SK-N-SH (cell line): ENCODE data around the gene ALDH3A2. TPM values are rescaled to one million over a fixed set of nuclear protein-coding genes. Genes with fewer than 3 reads are reported as not detected.

Source experiments
- CTCF ChIA-PET: fragments of 300-600, 350-600 bp; formaldehyde crosslinking; extraction: SDS; loops from one replicate; lab custom pipeline; 2021; lab: Yijun Ruan, JAX
- POLR2A ChIA-PET: fragments of 350-600 bp; sonication (Branson Sonifier 250); formaldehyde crosslinking; extraction: SDS; loops from one replicate; lab custom pipeline; 2020; ENCODE audit warnings: antibody characterized with exemption, inconsistent platforms; lab: Yijun Ruan, JAX
- DNase-seq: peaks from one replicate; pipeline ENCODE4 v3.0.0; 2012
- H2AFZ ChIP-seq: fragments of 200-600 bp; sonication (generic); 2 replicates; pipeline ENCODE4 v1.8.1; 2016; ENCODE audit warnings: antibody characterized with exemption, mild to moderate bottlenecking, low read depth
- H3F3A ChIP-seq: fragments of 200-600 bp; sonication (generic); replicated peaks from 2 replicates; pipeline ENCODE3; 2016; ENCODE audit warnings: antibody characterized with exemption, mild to moderate bottlenecking; ENCODE audit not compliant: insufficient read depth
- H3K27ac ChIP-seq, 2 experiments: fragments of 200-500 bp in 1 of 2; fragments of 200-600 bp in 1 of 2; sonication (Bioruptor generic) in 1 of 2; sonication (generic), shearing (Covaris generic) in 1 of 2; 2 replicates each; pipeline versions ENCODE4 v1.5.1 to v1.6.1; 2014 to 2016; ENCODE audit warnings: low read depth in 2 of 2, inconsistent platforms in 1 of 2, low read length in 1 of 2, mild to moderate bottlenecking in 1 of 2, mixed read lengths in 1 of 2
- H3K27me3 ChIP-seq: fragments of 200-600 bp; sonication (generic), shearing (Covaris generic); 2 replicates; pipeline ENCODE4 v1.6.1; 2016; ENCODE audit warnings: mixed run types; ENCODE audit not compliant: insufficient read depth
- H3K36me3 ChIP-seq, 2 experiments: fragments of 200-500 bp in 1 of 2; fragments of 200-600 bp in 1 of 2; sonication (Bioruptor generic) in 1 of 2; sonication (generic) in 1 of 2; replicated peaks in 1 of 2; 2 replicates each; pipeline versions ENCODE3 to v1.5.1; 2014 to 2016; ENCODE audit warnings: low read length in 1 of 2, mild to moderate bottlenecking in 1 of 2; ENCODE audit not compliant: insufficient read depth in 2 of 2, control insufficient read depth in 1 of 2
- H3K4me1 ChIP-seq, 2 experiments: fragments of 200-500 bp in 1 of 2; fragments of 200-600 bp in 1 of 2; sonication (Bioruptor generic) in 1 of 2; sonication (generic), shearing (Covaris generic) in 1 of 2; 2 replicates each; pipeline versions ENCODE4 v1.5.1 to v1.6.1; 2014 to 2016; ENCODE audit warnings: low read depth in 1 of 2, low read length in 1 of 2, mixed run types in 1 of 2; ENCODE audit not compliant: insufficient read depth in 2 of 2, control insufficient read depth in 1 of 2
- H3K4me2 ChIP-seq: fragments of 200-600 bp; sonication (generic), shearing (Covaris generic); 2 replicates; pipeline ENCODE4 v1.6.1; 2017; ENCODE audit warnings: mixed run types
- H3K4me3 ChIP-seq, 2 experiments: fragments of 200-500 bp in 1 of 2; fragments of 200-600 bp in 1 of 2; sonication (Bioruptor generic) in 1 of 2; sonication (generic), shearing (Covaris generic) in 1 of 2; 2 replicates each; pipeline versions ENCODE4 v1.5.1 to v1.8.1; 2014 to 2016; ENCODE audit warnings: low read depth in 2 of 2, inconsistent platforms in 1 of 2, low read length in 1 of 2, mild to moderate bottlenecking in 1 of 2, mixed read lengths in 1 of 2, moderate library complexity in 1 of 2
- H3K79me2 ChIP-seq: fragments of 200-600 bp; sonication (generic); 2 replicates; pipeline ENCODE4 v1.8.1; 2017; ENCODE audit warnings: mild to moderate bottlenecking; ENCODE audit not compliant: insufficient read depth
- H3K9ac ChIP-seq: fragments of 200-600 bp; sonication (generic); 2 replicates; pipeline ENCODE4 v1.6.1; 2017; ENCODE audit warnings: mixed run types
- H3K9me2 ChIP-seq: fragments of 200-600 bp; sonication (generic); 2 replicates; pipeline ENCODE4 v1.6.1; 2017; ENCODE audit warnings: mixed run types
- H3K9me3 ChIP-seq: fragments of 200-600 bp; sonication (generic); 2 replicates; pipeline ENCODE4 v1.6.1; 2017; ENCODE audit warnings: mixed run types, mild to moderate bottlenecking, moderate library complexity
- H4K20me1 ChIP-seq: fragments of 200-600 bp; sonication (generic); 2 replicates; pipeline ENCODE4 v1.6.1; 2017; ENCODE audit warnings: mild to moderate bottlenecking, mixed run types; ENCODE audit not compliant: insufficient read depth
- EP300 ChIP-seq, 2 experiments: IDR thresholded peaks; 2 replicates each; pipeline versions ENCODE4 v1.4.0 to v1.6.1; 2012; ENCODE audit warnings: borderline replicate concordance in 1 of 2, low read depth in 1 of 2, low read length in 1 of 2
- FOSL2 ChIP-seq: IDR thresholded peaks from 2 replicates; pipeline ENCODE4 v1.4.0; 2012; ENCODE audit warnings: low read depth, mild to moderate bottlenecking, moderate library complexity, borderline replicate concordance
- GABPA ChIP-seq: IDR thresholded peaks from 2 replicates; pipeline ENCODE4 v1.4.0; 2012; ENCODE audit warnings: low read depth, mild to moderate bottlenecking
- NRF1 ChIP-seq: IDR thresholded peaks from 2 replicates; pipeline ENCODE4 v1.6.1; 2012; ENCODE audit warnings: low read depth, mild to moderate bottlenecking, low read length
- RCOR1 ChIP-seq: fragments of 150-350 bp; IDR thresholded peaks from 2 replicates; pipeline ENCODE4 v1.6.1; 2017; ENCODE audit warnings: antibody characterized with exemption, low read length
- TEAD4 ChIP-seq: IDR thresholded peaks from 2 replicates; pipeline ENCODE4 v1.4.0; 2012; ENCODE audit warnings: mild to moderate bottlenecking, borderline replicate concordance; ENCODE audit not compliant: insufficient read depth
- WGBS: methylation state at CpG from one replicate; pipeline ENCODE4 v1.1.6; 2017; ENCODE audit warnings: low lambda C conversion rate; 5-methylcytosine and 5-hydroxymethylcytosine counted together
- polyA plus RNA-seq, 3 experiments: library from polyadenylated mRNA; depleted of rRNA; stranded (reverse); fragments of >200 nt; gene quantifications; 2 replicates each; pipeline ENCODE4 v1.2.3, GENCODE V29; 2012
- TF ChIP-seq, protein P1 (sequence below): IDR thresholded peaks from 2 replicates; pipeline ENCODE4 v1.4.0; 2012; ENCODE audit warnings: low read depth
- TF ChIP-seq, protein P2 (sequence below): fragments of 150-350 bp; IDR thresholded peaks from 2 replicates; pipeline ENCODE4 v1.6.1; 2017; ENCODE audit warnings: antibody characterized with exemption, low read length, low read depth, borderline replicate concordance
- TF ChIP-seq, protein P3 (sequence below): fragments of 150-350 bp; IDR thresholded peaks from 2 replicates; pipeline ENCODE4 v1.6.1; 2016; ENCODE audit warnings: mild to moderate bottlenecking, low read depth, low read length

Gene ALDH3A2
- polyA plus RNA-seq, 1 of the 3 experiments (the other 2 are of a cell fraction) = 16.6 TPM

DNA sequence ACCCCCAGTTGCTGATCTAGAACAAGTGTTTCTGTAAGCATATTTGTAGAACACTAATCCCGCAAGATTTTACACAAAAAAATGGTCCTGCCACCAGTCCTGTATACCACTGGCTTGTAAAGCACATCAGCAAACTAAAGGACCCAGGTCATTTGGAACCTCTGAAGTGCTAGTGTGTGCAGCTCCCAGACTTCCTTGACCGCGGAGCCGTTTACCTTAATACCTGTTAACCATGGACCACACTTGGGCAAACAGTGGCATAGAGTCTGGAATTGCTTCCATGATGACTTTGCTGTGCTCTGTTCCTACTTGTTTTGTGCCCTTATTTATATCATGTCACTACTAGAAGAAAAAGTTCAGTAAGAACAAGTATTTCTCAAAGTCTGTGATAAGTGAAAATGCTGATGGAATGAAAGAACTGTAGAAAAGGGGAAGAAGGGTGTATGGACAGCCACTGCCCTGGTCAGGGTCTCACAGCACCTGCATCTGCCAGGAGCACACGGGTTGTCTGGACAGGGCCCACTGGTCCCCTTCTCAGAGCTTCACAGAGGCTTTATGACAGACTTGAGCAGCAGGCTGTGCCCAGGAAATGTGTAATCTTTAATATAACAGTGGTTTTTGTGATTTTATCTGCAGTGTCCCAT is 29.3 kb downstream of the ALDH3A2 start:
- no peak overlapping the region for H3K4me2 ChIP-seq

DNA sequence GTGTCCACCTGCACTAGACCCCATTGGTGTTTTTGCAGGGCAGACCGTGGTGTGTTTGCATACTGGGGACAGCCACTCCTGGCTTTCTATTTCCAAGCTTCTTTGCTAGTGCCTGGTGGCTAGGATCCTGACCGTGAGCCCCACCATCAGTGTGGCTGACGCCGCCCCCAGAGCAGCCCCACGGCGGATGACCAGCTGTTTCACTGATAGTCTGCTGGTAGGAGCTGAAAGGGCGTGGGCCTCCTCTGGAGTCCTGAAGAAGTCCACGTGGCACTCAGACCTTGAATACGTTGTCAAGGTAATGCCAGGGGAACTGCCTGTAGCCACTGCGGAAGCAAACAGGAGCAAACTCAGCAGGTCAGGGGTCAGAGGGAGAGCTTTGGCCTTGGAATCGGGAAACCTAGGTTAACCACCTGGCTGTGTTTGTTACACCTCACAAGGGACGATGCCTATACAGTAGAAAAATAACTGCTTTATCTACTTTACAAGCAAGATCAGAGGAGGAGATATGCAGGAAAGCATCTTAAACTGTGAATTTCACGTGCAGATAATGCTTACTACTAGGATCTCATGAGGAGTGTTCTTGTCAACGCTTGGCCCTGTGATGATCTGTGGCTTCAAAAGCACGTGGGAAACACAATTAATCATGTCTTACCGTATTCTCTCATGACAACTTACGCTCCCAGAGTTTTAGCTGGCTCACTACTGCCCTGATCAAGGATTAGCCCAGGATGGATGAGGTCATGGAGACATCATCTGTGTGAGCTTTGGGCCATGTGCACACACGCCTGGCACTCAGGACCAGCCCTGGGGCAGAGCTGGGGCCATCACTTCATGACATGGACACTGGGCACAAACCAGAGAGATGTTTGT is 30.3 kb downstream of the ALDH3A2 start:
- POLR2A ChIA-PET = no interaction called here
- Histone ChIP-seq H3K36me3 (peaks cover 0 to 16% of the 10 kb centered on the region in 2 experiments), H3K27me3 (no peaks in the 10 kb centered on the region), H3K9me2 (no peaks in the 10 kb centered on the region), H3F3A (no peaks in the 10 kb centered on the region), H3K4me2 (no peak overlapping the region), H3K4me1 (no peaks in the 10 kb centered on the region), H3K79me2 (no peaks in the 10 kb centered on the region), H3K27ac (no peak overlapping the region), H2AFZ (no peak overlapping the region), H3K9me3 (no peaks in the 10 kb centered on the region), H3K9ac (no peak overlapping the region), H3K4me3 (no peak overlapping the region), H4K20me1 (no peaks in the 10 kb centered on the region)
- WGBS = 90% methylated on average over 11 of the region's 18 CpGs
- CTCF ChIA-PET = interaction anchor here (1.0 to 1.2 kb wide), 2 partner anchors 88 to 316 kb away, joined by 3 read pairs; partner anchors contain the start of gene B9D1
- DNase-seq = no peak
- TF ChIP-seq, protein P1, sequence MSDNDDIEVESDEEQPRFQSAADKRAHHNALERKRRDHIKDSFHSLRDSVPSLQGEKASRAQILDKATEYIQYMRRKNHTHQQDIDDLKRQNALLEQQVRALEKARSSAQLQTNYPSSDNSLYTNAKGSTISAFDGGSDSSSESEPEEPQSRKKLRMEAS = no peak
- no peak for TF ChIP-seq TEAD4
- no peak for TF ChIP-seq EP300 (IDR thresholded peaks at IDR 0.05; ENCODE audit: borderline replicate concordance in 1 of 2, low read depth in 1 of 2, low read length in 1 of 2)
- TF ChIP-seq, protein P2, sequence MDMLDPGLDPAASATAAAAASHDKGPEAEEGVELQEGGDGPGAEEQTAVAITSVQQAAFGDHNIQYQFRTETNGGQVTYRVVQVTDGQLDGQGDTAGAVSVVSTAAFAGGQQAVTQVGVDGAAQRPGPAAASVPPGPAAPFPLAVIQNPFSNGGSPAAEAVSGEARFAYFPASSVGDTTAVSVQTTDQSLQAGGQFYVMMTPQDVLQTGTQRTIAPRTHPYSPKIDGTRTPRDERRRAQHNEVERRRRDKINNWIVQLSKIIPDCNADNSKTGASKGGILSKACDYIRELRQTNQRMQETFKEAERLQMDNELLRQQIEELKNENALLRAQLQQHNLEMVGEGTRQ = no peak
- no peak for TF ChIP-seq GABPA

More for the DNA sequence above, 29.3 kb downstream of the ALDH3A2 start:
- no peak overlapping the region for H2AFZ ChIP-seq
- POLR2A ChIA-PET = no interaction called here
- H3K36me3 ChIP-seq = peaks cover 0 to 16% of the 10 kb centered on the region in 2 experiments
- no peaks in the 10 kb centered on the region for H3K79me2 ChIP-seq
- H3K9me3 ChIP-seq = no peaks in the 10 kb centered on the region
- no peaks in the 10 kb centered on the region for H3K4me1 ChIP-seq
- DNase-seq = no peak
- no peak overlapping the region for H3K9ac ChIP-seq
- no peak overlapping the region for H3K27ac ChIP-seq
- no peaks in the 10 kb centered on the region for H3K9me2 ChIP-seq
- H3F3A ChIP-seq = no peaks in the 10 kb centered on the region
- CTCF ChIA-PET = interaction anchor here (1.0 to 1.2 kb wide), 2 partner anchors 30 to 89 kb away, joined by 3 to 4 read pairs; no protein-coding TSS in a partner anchor
- no peaks in the 10 kb centered on the region for H4K20me1 ChIP-seq
- no peak for TF ChIP-seq NRF1
- TF ChIP-seq FOSL2 = no peak
- TF ChIP-seq, protein P3, sequence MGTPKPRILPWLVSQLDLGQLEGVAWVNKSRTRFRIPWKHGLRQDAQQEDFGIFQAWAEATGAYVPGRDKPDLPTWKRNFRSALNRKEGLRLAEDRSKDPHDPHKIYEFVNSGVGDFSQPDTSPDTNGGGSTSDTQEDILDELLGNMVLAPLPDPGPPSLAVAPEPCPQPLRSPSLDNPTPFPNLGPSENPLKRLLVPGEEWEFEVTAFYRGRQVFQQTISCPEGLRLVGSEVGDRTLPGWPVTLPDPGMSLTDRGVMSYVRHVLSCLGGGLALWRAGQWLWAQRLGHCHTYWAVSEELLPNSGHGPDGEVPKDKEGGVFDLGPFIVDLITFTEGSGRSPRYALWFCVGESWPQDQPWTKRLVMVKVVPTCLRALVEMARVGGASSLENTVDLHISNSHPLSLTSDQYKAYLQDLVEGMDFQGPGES = no peak
- TF ChIP-seq RCOR1 = no peak
- TF ChIP-seq, all 33 proteins: peak for 0
- WGBS = 92% methylated on average over 5 of the region's 5 CpGs
- Histone ChIP-seq H3K27me3 (no peaks in the 10 kb centered on the region), H3K4me3 (no peak overlapping the region)
